ENCODE measurements around the gene RACGAP1. TPM values are rescaled to one million over a fixed set of nuclear protein-coding genes. Genes with fewer than 3 reads are reported as not detected.
A peak's percentile ranks its signal among the peaks of the same experiment; 100 is the strongest.
"Not testable (repeated sequence)": the region's sequence is repeated elsewhere in the genome, so short reads cannot be mapped to it uniquely, and the experiment has no call there.

RACGAP1 gene
- total RNA-seq, 1 donor from 2014 or later, result 23.5 TPM

GRCh38 chr12:50003595-50003994 lies 21.7 kb downstream of the RACGAP1 start:
- no peak overlapping the region for H3K4me3 ChIP-seq (ENCODE audit: low read length in 3 of 3)
- no peaks in the 10 kb centered on the region for H3K9me3 ChIP-seq (ENCODE audit: control insufficient read depth in 3 of 3, low read length in 3 of 3)
- H3K36me3 ChIP-seq (ENCODE audit: control insufficient read depth in 3 of 3, insufficient read depth in 3 of 3, low read length in 3 of 3), result no peaks in the 10 kb centered on the region
- H3K9ac ChIP-seq (ENCODE audit: low read depth in 1 of 3, low read length in 3 of 3), result no peak overlapping the region
- no peaks in the 10 kb centered on the region for H3K4me1 ChIP-seq (ENCODE audit: control insufficient read depth in 3 of 3, insufficient read depth in 3 of 3, low read length in 3 of 3)
- H3K27ac ChIP-seq (ENCODE audit: low read depth, low read length), result no peak overlapping the region
- no peaks in the 10 kb centered on the region for H3K27me3 ChIP-seq (ENCODE audit: control insufficient read depth in 3 of 3, insufficient read depth in 3 of 3, low read length in 3 of 3)

GRCh38 chr12:49998453-49998852 lies 26.8 kb downstream of the RACGAP1 start:
- Histone ChIP-seq H3K36me3 (ENCODE audit: control insufficient read depth in 3 of 3, insufficient read depth in 3 of 3, low read length in 3 of 3) (peaks cover 0 to 1% (median 0%) of the 10 kb centered on the region in 3 donors), H3K9me3 (ENCODE audit: control insufficient read depth in 3 of 3, low read length in 3 of 3) (no peaks in the 10 kb centered on the region), H3K9ac (ENCODE audit: low read depth in 1 of 3, low read length in 3 of 3) (no peak overlapping the region), H3K27ac (ENCODE audit: low read depth, low read length) (no peak overlapping the region), H3K4me1 (ENCODE audit: control insufficient read depth in 3 of 3, insufficient read depth in 3 of 3, low read length in 3 of 3) (no peaks in the 10 kb centered on the region), H3K27me3 (ENCODE audit: control insufficient read depth in 3 of 3, insufficient read depth in 3 of 3, low read length in 3 of 3) (no peaks in the 10 kb centered on the region), H3K4me3 (ENCODE audit: low read length in 3 of 3) (no peak overlapping the region)

DNA sequence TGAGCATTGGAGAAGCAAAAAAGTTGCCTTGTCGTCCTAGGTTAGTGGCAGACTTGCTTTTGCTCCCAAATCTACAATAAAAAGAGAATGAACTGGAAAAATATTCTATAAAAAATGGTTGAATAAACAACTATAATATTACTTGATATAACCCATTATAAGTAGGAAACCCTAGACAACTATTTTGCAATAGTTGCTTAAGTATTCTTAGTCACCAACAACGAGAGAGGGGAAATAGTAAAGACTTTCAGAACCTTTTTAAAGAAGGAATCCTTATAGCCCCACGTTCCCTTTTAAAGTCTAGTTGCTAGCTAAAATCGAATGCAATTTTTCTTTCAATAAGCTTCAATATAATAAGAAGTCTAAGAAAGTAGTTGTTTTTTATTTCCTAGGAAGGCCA lies 35.0 kb downstream of the RACGAP1 start:
- no peak overlapping the region for H3K4me3 ChIP-seq (ENCODE audit: low read length in 3 of 3)
- H3K36me3 ChIP-seq (ENCODE audit: control insufficient read depth in 3 of 3, insufficient read depth in 3 of 3, low read length in 3 of 3), result peaks cover 0 to 13% (median 4%) of the 10 kb centered on the region in 3 donors
- no peaks in the 10 kb centered on the region for H3K27me3 ChIP-seq (ENCODE audit: control insufficient read depth in 3 of 3, insufficient read depth in 3 of 3, low read length in 3 of 3)
- H3K27ac ChIP-seq (ENCODE audit: low read depth, low read length), result no peak overlapping the region
- H3K9ac ChIP-seq (ENCODE audit: low read depth in 1 of 3, low read length in 3 of 3), result no peak overlapping the region
- no peaks in the 10 kb centered on the region for H3K4me1 ChIP-seq (ENCODE audit: control insufficient read depth in 3 of 3, insufficient read depth in 3 of 3, low read length in 3 of 3)
- no peaks in the 10 kb centered on the region for H3K9me3 ChIP-seq (ENCODE audit: control insufficient read depth in 3 of 3, low read length in 3 of 3)

DNA sequence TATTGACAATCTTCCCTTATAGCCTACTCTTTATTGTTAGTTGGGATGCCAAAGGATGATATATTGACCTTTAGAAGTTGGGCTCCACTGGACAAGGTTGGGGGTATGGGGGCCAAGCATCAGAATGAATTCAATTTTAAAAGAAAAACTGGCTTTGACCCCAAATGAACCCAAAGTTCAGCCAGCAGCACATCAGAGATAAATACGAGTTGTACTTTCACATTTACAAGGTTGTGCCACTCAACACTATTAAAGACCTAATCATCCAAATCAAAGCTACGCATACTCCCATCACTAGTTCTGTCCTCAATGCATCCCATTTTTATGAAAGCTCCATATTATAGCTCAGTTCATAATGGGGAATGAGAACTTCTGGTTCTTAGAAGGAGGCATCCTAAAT lies 35.9 kb downstream of the RACGAP1 start:
- not testable (repeated sequence) for H3K4me3 ChIP-seq (ENCODE audit: low read length in 3 of 3); H3K9me3 ChIP-seq (ENCODE audit: control insufficient read depth in 3 of 3, low read length in 3 of 3); H3K9ac ChIP-seq (ENCODE audit: low read depth in 1 of 3, low read length in 3 of 3); H3K4me1 ChIP-seq (ENCODE audit: control insufficient read depth in 3 of 3, insufficient read depth in 3 of 3, low read length in 3 of 3); H3K27me3 ChIP-seq (ENCODE audit: control insufficient read depth in 3 of 3, insufficient read depth in 3 of 3, low read length in 3 of 3); H3K27ac ChIP-seq (ENCODE audit: low read depth, low read length)
- H3K36me3 ChIP-seq (ENCODE audit: control insufficient read depth in 3 of 3, insufficient read depth in 3 of 3, low read length in 3 of 3), result peaks cover 0 to 13% (median 4%) of the 10 kb centered on the region in 3 donors

GRCh38 chr12:49987625-49988303 lies 37.5 kb downstream of the RACGAP1 start:
- Histone ChIP-seq H3K27me3 (ENCODE audit: control insufficient read depth in 3 of 3, insufficient read depth in 3 of 3, low read length in 3 of 3) (no peaks in the 10 kb centered on the region), H3K4me3 (ENCODE audit: low read length in 3 of 3) (no peak overlapping the region), H3K9me3 (ENCODE audit: control insufficient read depth in 3 of 3, low read length in 3 of 3) (no peaks in the 10 kb centered on the region), H3K4me1 (ENCODE audit: control insufficient read depth in 3 of 3, insufficient read depth in 3 of 3, low read length in 3 of 3) (peaks cover 0 to 5% (median 0%) of the 10 kb centered on the region in 3 donors), H3K36me3 (ENCODE audit: control insufficient read depth in 3 of 3, insufficient read depth in 3 of 3, low read length in 3 of 3) (peaks cover 0 to 9% (median 0%) of the 10 kb centered on the region in 3 donors), H3K9ac (ENCODE audit: low read depth in 1 of 3, low read length in 3 of 3) (no peak overlapping the region), H3K27ac (ENCODE audit: low read depth, low read length) (no peak overlapping the region)

DNA sequence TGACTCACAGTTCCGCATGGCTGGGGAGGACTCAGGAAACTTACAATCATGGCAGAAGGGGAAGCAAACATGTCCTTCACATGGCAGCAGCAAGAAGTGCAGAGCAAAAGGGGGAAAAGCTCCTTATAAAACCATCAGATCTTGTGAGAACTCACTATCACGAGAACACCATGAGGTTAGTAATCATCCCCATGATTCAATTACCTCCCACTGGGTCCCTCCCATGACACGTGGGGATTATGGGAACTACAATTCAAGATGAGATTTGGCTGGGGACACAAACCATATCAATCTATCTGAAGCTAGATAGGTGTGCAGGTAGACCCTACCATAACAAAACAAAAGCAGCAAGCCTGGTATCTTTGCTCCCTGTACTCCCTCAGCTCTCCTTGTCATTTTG lies 38.8 kb downstream of the RACGAP1 start:
- H3K27me3 ChIP-seq (ENCODE audit: control insufficient read depth in 3 of 3, insufficient read depth in 3 of 3, low read length in 3 of 3); H3K4me1 ChIP-seq (ENCODE audit: control insufficient read depth in 3 of 3, insufficient read depth in 3 of 3, low read length in 3 of 3); H3K9ac ChIP-seq (ENCODE audit: low read depth in 1 of 3, low read length in 3 of 3); H3K27ac ChIP-seq (ENCODE audit: low read depth, low read length); H3K4me3 ChIP-seq (ENCODE audit: low read length in 3 of 3); H3K36me3 ChIP-seq (ENCODE audit: control insufficient read depth in 3 of 3, insufficient read depth in 3 of 3, low read length in 3 of 3); H3K9me3 ChIP-seq (ENCODE audit: control insufficient read depth in 3 of 3, low read length in 3 of 3): not testable (repeated sequence)

DNA sequence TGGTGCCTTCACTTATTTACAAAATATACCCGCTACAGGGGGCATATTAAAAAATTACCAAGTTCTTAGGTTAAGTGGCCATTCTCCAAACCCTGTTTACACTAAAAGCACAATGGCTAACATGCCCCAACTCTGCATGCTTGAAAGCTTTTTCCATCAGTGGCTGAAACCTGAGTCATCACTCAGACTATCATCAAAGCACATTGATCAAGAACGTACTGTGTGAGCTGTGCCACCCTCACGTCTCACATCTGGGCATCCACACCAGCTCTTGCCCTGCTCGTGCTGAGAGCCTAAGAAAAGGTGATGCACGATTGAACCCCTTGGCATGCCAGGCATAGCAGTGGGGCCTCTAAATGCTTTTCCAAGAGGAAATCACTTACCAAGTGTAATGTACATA lies 39.3 kb downstream of the RACGAP1 start:
- Histone ChIP-seq H3K4me3 (ENCODE audit: low read length in 3 of 3) (no peak overlapping the region), H3K9me3 (ENCODE audit: control insufficient read depth in 3 of 3, low read length in 3 of 3) (no peaks in the 10 kb centered on the region), H3K27me3 (ENCODE audit: control insufficient read depth in 3 of 3, insufficient read depth in 3 of 3, low read length in 3 of 3) (no peaks in the 10 kb centered on the region), H3K9ac (ENCODE audit: low read depth in 1 of 3, low read length in 3 of 3) (no peak overlapping the region), H3K4me1 (ENCODE audit: control insufficient read depth in 3 of 3, insufficient read depth in 3 of 3, low read length in 3 of 3) (peaks cover 0 to 5% (median 0%) of the 10 kb centered on the region in 3 donors), H3K27ac (ENCODE audit: low read depth, low read length) (no peak overlapping the region), H3K36me3 (ENCODE audit: control insufficient read depth in 3 of 3, insufficient read depth in 3 of 3, low read length in 3 of 3) (no peaks in the 10 kb centered on the region)

DNA sequence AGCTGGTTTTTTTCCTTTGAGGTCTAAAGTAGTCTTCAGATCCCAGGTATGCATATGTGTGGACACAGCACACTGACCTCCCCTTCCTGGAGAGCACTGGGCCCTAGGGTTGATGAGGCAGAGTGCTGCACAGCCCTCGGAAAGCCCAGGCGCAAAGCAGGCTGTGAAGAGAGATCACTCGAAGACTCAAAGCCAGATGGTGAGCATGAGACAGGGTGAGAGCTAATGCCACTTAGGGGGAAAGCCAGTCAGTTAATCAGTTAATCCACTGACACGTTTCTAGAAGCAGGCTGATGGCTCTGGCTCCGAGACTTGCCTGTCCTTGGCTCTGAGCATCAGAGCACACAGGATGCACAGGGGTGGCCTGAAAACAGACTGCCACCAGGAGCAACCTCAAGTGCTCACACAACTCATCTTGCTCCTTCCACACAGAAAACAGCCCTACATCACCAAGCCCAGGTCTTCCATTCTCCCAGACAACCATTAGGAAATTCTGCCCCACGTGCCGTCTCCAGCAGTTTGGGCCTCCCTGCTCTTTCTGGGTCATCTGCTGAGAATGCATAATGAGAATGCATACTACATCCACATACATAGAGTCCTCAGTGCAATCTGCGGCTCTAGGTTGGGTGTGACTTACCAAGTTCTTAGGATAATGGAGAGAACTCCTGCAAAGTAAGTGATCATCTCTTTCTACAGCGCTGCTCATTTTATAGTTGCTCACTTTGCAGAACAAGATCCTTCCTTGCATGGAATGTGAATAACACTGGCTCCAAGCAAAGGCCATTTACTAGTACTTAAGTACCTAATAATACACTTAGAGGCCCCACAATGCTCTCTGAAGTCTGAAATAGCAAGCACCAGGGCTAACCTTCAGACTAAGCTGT lies 40.6 kb downstream of the RACGAP1 start:
- H3K27ac ChIP-seq (ENCODE audit: low read depth, low read length), result no peak overlapping the region
- H3K9me3 ChIP-seq (ENCODE audit: control insufficient read depth in 3 of 3, low read length in 3 of 3), result no peaks in the 10 kb centered on the region
- peaks cover 0 to 5% (median 0%) of the 10 kb centered on the region in 3 donors for H3K4me1 ChIP-seq (ENCODE audit: control insufficient read depth in 3 of 3, insufficient read depth in 3 of 3, low read length in 3 of 3)
- H3K4me3 ChIP-seq (ENCODE audit: low read length in 3 of 3), result no peak overlapping the region
- H3K9ac ChIP-seq (ENCODE audit: low read depth in 1 of 3, low read length in 3 of 3), result no peak overlapping the region
- H3K36me3 ChIP-seq (ENCODE audit: control insufficient read depth in 3 of 3, insufficient read depth in 3 of 3, low read length in 3 of 3), result no peaks in the 10 kb centered on the region
- no peaks in the 10 kb centered on the region for H3K27me3 ChIP-seq (ENCODE audit: control insufficient read depth in 3 of 3, insufficient read depth in 3 of 3, low read length in 3 of 3)

DNA sequence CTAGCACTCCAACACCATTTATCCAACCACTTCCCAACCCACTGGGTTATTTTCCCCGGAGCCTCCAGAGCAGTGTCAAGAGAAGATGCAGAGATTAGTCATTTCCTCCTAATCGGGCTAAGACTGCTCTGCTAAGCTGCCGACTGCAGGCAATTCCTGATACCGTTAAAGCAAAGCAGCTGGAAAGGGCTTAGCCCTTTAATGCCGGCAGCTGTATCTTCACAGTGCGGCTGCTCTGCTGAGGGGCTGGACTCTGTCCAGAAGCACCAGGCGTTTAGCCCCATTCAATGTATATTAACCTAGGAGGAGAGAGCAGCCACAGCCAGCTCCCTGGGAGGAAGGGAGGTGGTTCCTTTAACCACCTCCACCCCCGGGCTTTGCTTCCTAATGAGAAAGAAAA lies 41.4 kb downstream of the RACGAP1 start:
- no peaks in the 10 kb centered on the region for H3K36me3 ChIP-seq (ENCODE audit: control insufficient read depth in 3 of 3, insufficient read depth in 3 of 3, low read length in 3 of 3)
- no peaks in the 10 kb centered on the region for H3K27me3 ChIP-seq (ENCODE audit: control insufficient read depth in 3 of 3, insufficient read depth in 3 of 3, low read length in 3 of 3)
- H3K27ac ChIP-seq (ENCODE audit: low read depth, low read length), result no peak overlapping the region
- peak overlapping the region in 2 of 3 donors; percentile 3 to 10 for H3K9ac ChIP-seq (ENCODE audit: low read depth in 1 of 3, low read length in 3 of 3)
- H3K4me1 ChIP-seq (ENCODE audit: control insufficient read depth in 3 of 3, insufficient read depth in 3 of 3, low read length in 3 of 3), result peaks cover 0 to 5% (median 0%) of the 10 kb centered on the region in 3 donors
- H3K4me3 ChIP-seq (ENCODE audit: low read length in 3 of 3), result no peak overlapping the region
- no peaks in the 10 kb centered on the region for H3K9me3 ChIP-seq (ENCODE audit: control insufficient read depth in 3 of 3, low read length in 3 of 3)
